CD4-positive, alpha-beta T cell treated with Interleukin-15 for 1 hour (primary cell): Measurements from ENCODE around the gene MVB12B.
"Not testable (repeated sequence)": the region's sequence is repeated elsewhere in the genome, so short reads cannot be mapped to it uniquely, and the experiment has no call there.

Source experiments
- DNase-seq: peaks from one replicate; pipeline ENCODE4 v3.0.0-alpha.2; 2020

MVB12B gene

DNA sequence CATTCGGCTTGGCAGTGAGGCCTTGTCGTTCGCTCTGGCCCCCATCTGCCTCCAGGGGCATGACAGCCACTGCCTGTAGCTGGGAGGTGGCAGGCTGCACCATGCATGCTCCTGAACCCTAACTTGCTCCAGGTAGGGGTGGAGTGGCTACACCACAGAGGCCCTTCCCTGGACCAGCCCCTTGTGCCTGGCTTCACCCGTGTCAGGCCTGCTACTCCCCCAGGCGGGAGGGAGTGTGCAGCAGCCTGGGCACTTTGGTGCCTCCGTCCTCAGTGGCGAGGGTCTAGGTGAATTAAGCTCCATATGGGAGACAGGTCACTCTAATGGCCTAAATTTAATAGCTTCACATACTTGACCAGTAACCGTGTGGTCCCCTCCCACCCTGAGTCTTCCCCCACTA lies 227.7 kb downstream of the MVB12B start:
- DNase-seq: no peak

DNA sequence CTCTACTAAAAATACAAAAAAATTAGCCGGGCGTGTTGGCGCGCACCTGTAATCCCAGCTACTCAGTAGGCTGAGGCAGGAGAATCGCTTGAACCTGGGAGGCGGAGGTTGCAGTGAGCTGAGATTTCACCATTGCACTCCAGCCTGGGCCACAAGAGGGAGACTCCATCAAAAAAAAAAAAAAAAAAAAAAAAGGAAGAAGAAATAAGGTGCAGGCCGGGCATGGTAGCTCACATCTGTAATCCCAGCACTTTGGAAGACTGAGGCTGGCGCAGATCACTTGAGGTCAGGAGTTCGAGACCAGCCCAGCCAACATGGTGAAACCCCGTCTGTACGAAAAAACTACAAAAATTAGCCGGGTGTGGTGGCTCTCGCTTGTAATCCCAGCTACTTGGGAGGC lies 228.8 kb downstream of the MVB12B start:
- not testable (repeated sequence) for DNase-seq
